ENCODE data around the gene ADCY3. TPM values are rescaled to one million over a fixed set of nuclear protein-coding genes. Genes with fewer than 3 reads are reported as not detected.

Gene ADCY3
- total RNA-seq, 1 experiment from 2014 or later, result 71.1 TPM

DNA sequence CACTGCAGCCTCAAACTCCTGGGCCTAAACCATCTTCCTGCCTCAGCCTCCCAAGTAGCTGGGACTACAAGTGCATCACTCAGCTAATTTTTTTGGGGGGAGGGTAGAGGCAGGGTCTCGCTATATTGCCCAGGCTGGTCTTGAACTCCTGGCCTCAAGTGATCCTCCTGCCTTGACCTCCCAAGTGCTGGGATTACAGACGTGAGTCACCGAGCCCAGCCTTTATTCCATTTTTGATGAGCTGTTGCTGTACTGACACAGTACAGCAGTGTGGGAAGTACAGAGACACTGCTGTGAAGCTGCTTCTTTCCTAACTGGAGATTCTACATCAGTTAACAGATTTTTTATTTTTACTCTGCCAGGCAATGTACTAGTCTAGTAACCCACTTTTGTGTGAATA is 145.7 kb downstream of the ADCY3 start:
- no peak overlapping the region for H3K4me2 ChIP-seq (ENCODE audit: low read length)
- RAD21 ChIA-PET (ENCODE audit: low non-redundant PET in 1 of 2, low total read pairs in 2 of 2, uncharacterized antibody in 2 of 2, unreplicated experiment in 2 of 2), result no interaction called here
- no peaks in the 10 kb centered on the region for H3K9me3 ChIP-seq (ENCODE audit: control insufficient read depth in 1 of 2, insufficient read depth in 1 of 2, low read depth in 1 of 2, low read length in 2 of 2)
- no TSS peak for BruUV-seq (replicated peaks)
- no peak for ATAC-seq
- H3K9me2 ChIP-seq (ENCODE audit: insufficient read depth), result no peaks in the 10 kb centered on the region
- no peak overlapping the region for H3K27ac ChIP-seq (ENCODE audit: low read depth, low read length)
- H3K27me3 ChIP-seq (ENCODE audit: insufficient read depth, low read length), result no peaks in the 10 kb centered on the region
- TF ChIP-seq ELF1 (IDR thresholded peaks at IDR 0.05; ENCODE audit: borderline replicate concordance, low read depth) (no peak), SIN3A (IDR thresholded peaks at IDR 0.05; ENCODE audit: low read depth) (no peak), ZFX (IDR thresholded peaks at IDR 0.05) (no peak), POLR2AphosphoS5 (IDR thresholded peaks at IDR 0.05; ENCODE audit: low read depth, low read length) (no peak), REST (IDR thresholded peaks at IDR 0.05; ENCODE audit: low read depth) (no peak)
- POLR2A ChIA-PET, result no interaction called here
- intact Hi-C loops (cut with micrococcal nuclease), result no loop called here
- peaks cover 6 to 20% of the 10 kb centered on the region in 2 experiments; a peak in 3 of 4 replicates for H3K4me1 ChIP-seq (ENCODE audit: control insufficient read depth in 1 of 2, insufficient read depth in 2 of 2, low read length in 2 of 2)
- no peaks in the 10 kb centered on the region for H4K20me1 ChIP-seq (ENCODE audit: insufficient read depth)
- no peaks in the 10 kb centered on the region for H3K79me2 ChIP-seq (ENCODE audit: insufficient read depth, low read length)
- H2AFZ ChIP-seq (ENCODE audit: low read depth, low read length, poor library complexity, severe bottlenecking), result no peak overlapping the region
- no peak overlapping the region for H3K4me3 ChIP-seq (replicated peaks in 1 of 2; ENCODE audit: low read depth in 1 of 2, low read length in 2 of 2)
- CTCF ChIA-PET, result interaction anchor here (1.3 kb wide), 1 partner anchor 16 kb away, joined by 3 read pairs; no protein-coding TSS in a partner anchor
- no peaks in the 10 kb centered on the region for H3K36me3 ChIP-seq (ENCODE audit: control insufficient read depth in 1 of 2, insufficient read depth in 2 of 2, low read length in 2 of 2)
- no peak for DNase-seq (ENCODE audit: low read depth, low spot score)
- no peak overlapping the region for H3K9ac ChIP-seq (ENCODE audit: low read length)

Measured in HCT116 (cell line).